K562 (cell line): Measurements from ENCODE around the gene LRRTM4. TPM values are rescaled to one million over a fixed set of nuclear protein-coding genes. Genes with fewer than 3 reads are reported as not detected.

ENCODE experiments used
- ATAC-seq: fragments of 200-7000 bp; cut with Tn5 transposase; 3 replicates; pipeline ENCODE4 v1.9.1; 2020; ENCODE audit warnings: moderate library complexity
- BruUV-seq: library from RNA; stranded (reverse); fragments of 400-500 nt; replicated peaks from 2 replicates; lab custom pipeline; 2021; lab: Mats Ljungman, UMichigan
- CTCF ChIA-PET: fragments of 300-600 bp; formaldehyde crosslinking; extraction: SDS; loops from one replicate; lab custom pipeline; 2021; ENCODE audit warnings: low intra/inter-chr PET ratio; lab: Yijun Ruan, JAX
- POLR2A ChIA-PET: fragments of 300-600, 350-650 bp; sonication (Branson Sonifier 250); formaldehyde crosslinking; extraction: SDS; loops from one replicate; lab custom pipeline; 2021; ENCODE audit warnings: antibody characterized with exemption, inconsistent platforms; lab: Yijun Ruan, JAX
- DNase-seq, 4 experiments: peaks; one replicate each; pipeline versions ENCODE4 v3.0.0 to v3.0.0-alpha.2; 2011 to 2018; ENCODE audit warnings: low spot score in 3 of 4, mixed read lengths in 3 of 4; ENCODE audit errors: extremely low read depth in 1 of 4
- FAIRE-seq: peaks from 2 replicates; lab custom pipeline; 2011; peaks lifted over from hg19 to GRCh38; lab: Jason Lieb, UNC
- H2AFZ ChIP-seq: 2 replicates; pipeline ENCODE4 v1.6.0; 2011; ENCODE audit warnings: low read depth, low read length, control low read depth, inconsistent platforms
- H3K27ac ChIP-seq: fragments of 200-600 bp; 3 replicates; pipeline ENCODE4 v1.8.0; 2011; ENCODE audit warnings: low read depth, mild to moderate bottlenecking, control low read depth, inconsistent platforms, low read length, moderate library complexity, mixed read lengths; ENCODE audit errors: extremely low read depth
- H3K27me3 ChIP-seq, 2 experiments: fragments of 300-600 bp in 1 of 2; 2 replicates in 1 of 2; 3 replicates in 1 of 2; pipeline versions ENCODE4 v1.6.0 to v1.8.0; 2011; ENCODE audit warnings: inconsistent platforms in 2 of 2, low read length in 2 of 2, mild to moderate bottlenecking in 1 of 2, mixed read lengths in 1 of 2, moderate library complexity in 1 of 2; ENCODE audit not compliant: control insufficient read depth in 2 of 2, insufficient read depth in 2 of 2
- H3K36me3 ChIP-seq: fragments of 300-600 bp; 3 replicates; pipeline ENCODE4 v1.8.0; 2011; ENCODE audit warnings: mild to moderate bottlenecking, low read length, inconsistent platforms; ENCODE audit not compliant: control insufficient read depth, insufficient read depth
- H3K4me1 ChIP-seq, 2 experiments: fragments of 200-600 bp in 1 of 2; replicated peaks in 1 of 2; 2 replicates in 1 of 2; 3 replicates in 1 of 2; pipeline versions ENCODE4 v1.5.1 to v1.8.0; 2011; ENCODE audit warnings: inconsistent platforms in 2 of 2, low read length in 2 of 2, mild to moderate bottlenecking in 1 of 2, mixed read lengths in 1 of 2, moderate library complexity in 1 of 2; ENCODE audit not compliant: control insufficient read depth in 2 of 2, insufficient read depth in 2 of 2
- H3K4me2 ChIP-seq: 2 replicates; pipeline ENCODE4 v1.6.1; 2011; ENCODE audit warnings: low read length, control low read depth, inconsistent platforms, mixed read lengths; ENCODE audit not compliant: insufficient read depth
- H3K4me3 ChIP-seq: fragments of 200-600 bp; sonication (generic), shearing (Covaris generic); 2 replicates; pipeline ENCODE4 v1.5.1; 2016; ENCODE audit warnings: control low read depth, inconsistent platforms
- H3K79me2 ChIP-seq: fragments of 200-600 bp; 3 replicates; pipeline ENCODE4 v1.8.0; 2011; ENCODE audit warnings: low read length, inconsistent platforms; ENCODE audit not compliant: control insufficient read depth, insufficient read depth
- H3K9ac ChIP-seq, 2 experiments: 2 replicates each; pipeline versions ENCODE4 v1.6.0 to v1.6.1; 2011; ENCODE audit warnings: low read depth in 2 of 2, low read length in 2 of 2, control low read depth in 1 of 2, inconsistent platforms in 1 of 2, mild to moderate bottlenecking in 1 of 2, mixed read lengths in 1 of 2; ENCODE audit not compliant: insufficient read depth in 1 of 2
- H3K9me1 ChIP-seq: one replicate; pipeline ENCODE4 v1.6.0; 2011; ENCODE audit warnings: inconsistent platforms, mild to moderate bottlenecking, low read length, moderate library complexity; ENCODE audit not compliant: control insufficient read depth, insufficient read depth
- H3K9me3 ChIP-seq: replicated peaks from 2 replicates; pipeline ENCODE4 v1.5.1; 2011; ENCODE audit warnings: low read depth, low read length, inconsistent platforms; ENCODE audit not compliant: control insufficient read depth, insufficient read depth
- H4K20me1 ChIP-seq: replicated peaks from 2 replicates; pipeline ENCODE4 v1.6.1; 2011; ENCODE audit warnings: low read length, inconsistent platforms, mixed read lengths; ENCODE audit not compliant: control insufficient read depth, insufficient read depth
- E2F4 ChIP-seq: sonication (generic); formaldehyde crosslinking; IDR thresholded peaks from 2 replicates; pipeline ENCODE4 v1.8.0; 2022; ENCODE audit warnings: mild to moderate bottlenecking, low read depth, missing genetic modification reagents
- HIVEP1 ChIP-seq: fragments of 250-450 bp; sonication (Bioruptor Pico); IDR thresholded peaks from 2 replicates; pipeline ENCODE4 v1.4.0; 2020; ENCODE audit warnings: mild to moderate bottlenecking
- RHOXF2B ChIP-seq: fragments of 250-450 bp; sonication (Bioruptor Pico); conservative IDR thresholded peaks from 2 replicates; pipeline ENCODE4 v1.5.1; 2021
- ZNF140 ChIP-seq: fragments of 250-450 bp; sonication (Bioruptor Pico); IDR thresholded peaks from 2 replicates; pipeline ENCODE4 v1.8.0; 2021; ENCODE audit warnings: moderate library complexity, mild to moderate bottlenecking, inconsistent platforms
- ZNF197 ChIP-seq: fragments of 200-800 bp; sonication (Bioruptor generic); IDR thresholded peaks from 2 replicates; pipeline ENCODE4 v1.6.1; 2016; ENCODE audit warnings: low read depth, missing genetic modification characterization, missing compliant biosample characterization
- ZNF282 ChIP-seq: sonication (generic); formaldehyde crosslinking; IDR thresholded peaks from 2 replicates; pipeline ENCODE4 v1.8.1; 2023; ENCODE audit warnings: missing genetic modification reagents
- WGBS: fragments of 100-300 bp; shearing (Covaris generic); methylation state at CpG from one replicate; pipeline ENCODE4 v1.1.6; 2016; ENCODE audit warnings: low coverage, mixed read lengths; ENCODE audit not compliant: insufficient coverage; ENCODE audit errors: missing lambda C conversion rate; 5-methylcytosine and 5-hydroxymethylcytosine counted together
- in situ Hi-C: fragments of 300-500 bp; cut with MboI; formaldehyde crosslinking; loops from 4 replicates; pipeline ENCODE4 v1.15.0; 2018; ENCODE audit warnings: inconsistent platforms, mixed read lengths
- intact Hi-C: fragments of 100-400 bp; cut with micrococcal nuclease; formaldehyde crosslinking; loops from 2 replicates; pipeline ENCODE4 v1.14.2; 2022
- polyA plus RNA-seq, 8 experiments: library from polyadenylated mRNA; depleted of rRNA in 4 of 8; stranded (reverse) in 5 of 8; unstranded in 3 of 8; fragments of >200 nt; fragmentation: Nextera tagmentation in 2 of 8; fragmentation: Illumina TruSeq in 1 of 8; extraction: Ambion mirVana in 2 of 8; extraction: Trizol in 1 of 8; gene quantifications; 2 replicates each; pipeline versions ENCODE4 v1.2.1 to v1.2.3, GENCODE V29; 2011 to 2014; ENCODE audit warnings: inconsistent platforms in 1 of 8, missing spikeins in 1 of 8
- total RNA-seq, 7 experiments: library from RNA; depleted of rRNA in 6 of 7; stranded (reverse); fragments of >200 nt in 6 of 7; fragmentation: Illumina TruSeq in 2 of 7; extraction: Trizol in 2 of 7; gene quantifications; 2 replicates each; pipeline versions ENCODE4 v1.2.1 to v1.2.3, GENCODE V29; 2011 to 2021; ENCODE audit warnings: low replicate concordance in 1 of 7
- TF ChIP-seq, protein P1 (sequence below), 2 experiments: fragments of 450-650 bp in 1 of 2; IDR thresholded peaks; 2 replicates each; pipeline ENCODE4 v1.6.1; 2011 to 2017; ENCODE audit warnings: low read depth in 2 of 2, antibody characterized with exemption in 1 of 2, borderline replicate concordance in 1 of 2, low read length in 1 of 2, mild to moderate bottlenecking in 1 of 2, mixed read lengths in 1 of 2; ENCODE audit not compliant: control insufficient read depth in 1 of 2
- TF ChIP-seq, protein P2 (sequence below): sonication (generic); formaldehyde crosslinking; IDR thresholded peaks from 2 replicates; pipeline ENCODE4 v1.8.0; 2023; ENCODE audit warnings: missing genetic modification reagents, mild to moderate bottlenecking, borderline replicate concordance

Gene LRRTM4
- total and polyA plus RNA-seq, 9 of the 15 experiments (the other 6 are each of a cell fraction or from before 2014, with no cell fraction given): 0.04 TPM; not detected in 6

- TF ChIP-seq, protein P1, sequence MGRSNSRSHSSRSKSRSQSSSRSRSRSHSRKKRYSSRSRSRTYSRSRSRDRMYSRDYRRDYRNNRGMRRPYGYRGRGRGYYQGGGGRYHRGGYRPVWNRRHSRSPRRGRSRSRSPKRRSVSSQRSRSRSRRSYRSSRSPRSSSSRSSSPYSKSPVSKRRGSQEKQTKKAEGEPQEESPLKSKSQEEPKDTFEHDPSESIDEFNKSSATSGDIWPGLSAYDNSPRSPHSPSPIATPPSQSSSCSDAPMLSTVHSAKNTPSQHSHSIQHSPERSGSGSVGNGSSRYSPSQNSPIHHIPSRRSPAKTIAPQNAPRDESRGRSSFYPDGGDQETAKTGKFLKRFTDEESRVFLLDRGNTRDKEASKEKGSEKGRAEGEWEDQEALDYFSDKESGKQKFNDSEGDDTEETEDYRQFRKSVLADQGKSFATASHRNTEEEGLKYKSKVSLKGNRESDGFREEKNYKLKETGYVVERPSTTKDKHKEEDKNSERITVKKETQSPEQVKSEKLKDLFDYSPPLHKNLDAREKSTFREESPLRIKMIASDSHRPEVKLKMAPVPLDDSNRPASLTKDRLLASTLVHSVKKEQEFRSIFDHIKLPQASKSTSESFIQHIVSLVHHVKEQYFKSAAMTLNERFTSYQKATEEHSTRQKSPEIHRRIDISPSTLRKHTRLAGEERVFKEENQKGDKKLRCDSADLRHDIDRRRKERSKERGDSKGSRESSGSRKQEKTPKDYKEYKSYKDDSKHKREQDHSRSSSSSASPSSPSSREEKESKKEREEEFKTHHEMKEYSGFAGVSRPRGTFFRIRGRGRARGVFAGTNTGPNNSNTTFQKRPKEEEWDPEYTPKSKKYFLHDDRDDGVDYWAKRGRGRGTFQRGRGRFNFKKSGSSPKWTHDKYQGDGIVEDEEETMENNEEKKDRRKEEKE (IDR thresholded peaks at IDR 0.05; ENCODE audit: borderline replicate concordance in 1 of 2, control insufficient read depth in 1 of 2, low read depth in 2 of 2, low read length in 1 of 2): no peak
- TF ChIP-seq, all 486 proteins: peak for 0
Observed at GRCh38 chr2:76849086-76849485, 673.1 kb downstream of the LRRTM4 start (continued).

GRCh38 chr2:76839826-76840225 lies 682.4 kb downstream of the LRRTM4 start:
- ChIA-PET POLR2A (no interaction called here), CTCF (no interaction called here)
- H2AFZ ChIP-seq: no peak overlapping the region
- H4K20me1 ChIP-seq: no peaks in the 10 kb centered on the region
- intact Hi-C loops (no loop called here), in situ Hi-C loops (no loop called here)
- no peaks in the 10 kb centered on the region for H3K36me3 ChIP-seq
- H3K4me2 ChIP-seq: no peak overlapping the region
- ATAC-seq (no peak), FAIRE-seq (no peak), DNase-seq (no peak)
- H3K9ac ChIP-seq: no peak overlapping the region
- WGBS: 0% methylated on average over 1 of the region's 1 CpG
- no peaks in the 10 kb centered on the region for H3K27me3 ChIP-seq
- H3K79me2 ChIP-seq: no peaks in the 10 kb centered on the region
- no peaks in the 10 kb centered on the region for H3K9me3 ChIP-seq
- H3K9me1 ChIP-seq: no peaks in the 10 kb centered on the region
- no TSS peak for BruUV-seq
- H3K27ac ChIP-seq: no peak overlapping the region
- H3K4me3 ChIP-seq: no peak overlapping the region
- H3K4me1 ChIP-seq: no peaks in the 10 kb centered on the region
- no peak for TF ChIP-seq RHOXF2B (CRISPR knock-in tag)
- TF ChIP-seq ZNF282 (CRISPR knock-in tag): no peak
- no peak for TF ChIP-seq E2F4 (CRISPR knock-in tag)
- no peak for TF ChIP-seq ZNF140 (CRISPR knock-in tag)
- TF ChIP-seq, protein P2, sequence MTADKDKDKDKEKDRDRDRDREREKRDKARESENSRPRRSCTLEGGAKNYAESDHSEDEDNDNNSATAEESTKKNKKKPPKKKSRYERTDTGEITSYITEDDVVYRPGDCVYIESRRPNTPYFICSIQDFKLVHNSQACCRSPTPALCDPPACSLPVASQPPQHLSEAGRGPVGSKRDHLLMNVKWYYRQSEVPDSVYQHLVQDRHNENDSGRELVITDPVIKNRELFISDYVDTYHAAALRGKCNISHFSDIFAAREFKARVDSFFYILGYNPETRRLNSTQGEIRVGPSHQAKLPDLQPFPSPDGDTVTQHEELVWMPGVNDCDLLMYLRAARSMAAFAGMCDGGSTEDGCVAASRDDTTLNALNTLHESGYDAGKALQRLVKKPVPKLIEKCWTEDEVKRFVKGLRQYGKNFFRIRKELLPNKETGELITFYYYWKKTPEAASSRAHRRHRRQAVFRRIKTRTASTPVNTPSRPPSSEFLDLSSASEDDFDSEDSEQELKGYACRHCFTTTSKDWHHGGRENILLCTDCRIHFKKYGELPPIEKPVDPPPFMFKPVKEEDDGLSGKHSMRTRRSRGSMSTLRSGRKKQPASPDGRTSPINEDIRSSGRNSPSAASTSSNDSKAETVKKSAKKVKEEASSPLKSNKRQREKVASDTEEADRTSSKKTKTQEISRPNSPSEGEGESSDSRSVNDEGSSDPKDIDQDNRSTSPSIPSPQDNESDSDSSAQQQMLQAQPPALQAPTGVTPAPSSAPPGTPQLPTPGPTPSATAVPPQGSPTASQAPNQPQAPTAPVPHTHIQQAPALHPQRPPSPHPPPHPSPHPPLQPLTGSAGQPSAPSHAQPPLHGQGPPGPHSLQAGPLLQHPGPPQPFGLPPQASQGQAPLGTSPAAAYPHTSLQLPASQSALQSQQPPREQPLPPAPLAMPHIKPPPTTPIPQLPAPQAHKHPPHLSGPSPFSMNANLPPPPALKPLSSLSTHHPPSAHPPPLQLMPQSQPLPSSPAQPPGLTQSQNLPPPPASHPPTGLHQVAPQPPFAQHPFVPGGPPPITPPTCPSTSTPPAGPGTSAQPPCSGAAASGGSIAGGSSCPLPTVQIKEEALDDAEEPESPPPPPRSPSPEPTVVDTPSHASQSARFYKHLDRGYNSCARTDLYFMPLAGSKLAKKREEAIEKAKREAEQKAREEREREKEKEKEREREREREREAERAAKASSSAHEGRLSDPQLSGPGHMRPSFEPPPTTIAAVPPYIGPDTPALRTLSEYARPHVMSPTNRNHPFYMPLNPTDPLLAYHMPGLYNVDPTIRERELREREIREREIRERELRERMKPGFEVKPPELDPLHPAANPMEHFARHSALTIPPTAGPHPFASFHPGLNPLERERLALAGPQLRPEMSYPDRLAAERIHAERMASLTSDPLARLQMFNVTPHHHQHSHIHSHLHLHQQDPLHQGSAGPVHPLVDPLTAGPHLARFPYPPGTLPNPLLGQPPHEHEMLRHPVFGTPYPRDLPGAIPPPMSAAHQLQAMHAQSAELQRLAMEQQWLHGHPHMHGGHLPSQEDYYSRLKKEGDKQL (CRISPR knock-in tag): no peak
- no peak for TF ChIP-seq ZNF197
- no peak for TF ChIP-seq HIVEP1 (CRISPR knock-in tag)
